Measurements from ENCODE around the gene FAM133A. TPM values are rescaled to one million over a fixed set of nuclear protein-coding genes. Genes with fewer than 3 reads are reported as not detected.

Gene FAM133A
- total RNA-seq, 5 donors from 2014 or later (not counting 1 experiment from before 2014, with no cell fraction given) = not detected

- Mint-ChIP-seq H3K4me1 (no peaks in the 10 kb centered on the region), H3K27ac (no peak overlapping the region), H3K27me3 (no peaks in the 10 kb centered on the region), H3K9me3 (no peaks in the 10 kb centered on the region), H3K4me3 (no peak overlapping the region), H3K36me3 (no peaks in the 10 kb centered on the region)
- ChIA-PET CTCF (no interaction called here), POLR2A (no interaction called here)
- Histone ChIP-seq H3K36me3 (ENCODE audit: control insufficient read depth in 2 of 2, extremely low read depth in 1 of 2, insufficient read depth in 1 of 2, low read length in 1 of 2) (no peaks in the 10 kb centered on the region), H3K27me3 (replicated peaks in 1 of 2; ENCODE audit: control insufficient read depth in 2 of 2, extremely low read depth in 1 of 2, insufficient read depth in 2 of 2, low read length in 1 of 2) (no peaks in the 10 kb centered on the region), H3K27ac (ENCODE audit: low read length) (no peak overlapping the region), H3K4me1 (ENCODE audit: control insufficient read depth in 1 of 2, extremely low read depth in 1 of 2, insufficient read depth in 2 of 2, low read length in 2 of 2) (no peaks in the 10 kb centered on the region), H3K4me3 (ENCODE audit: control insufficient read depth in 1 of 2, extremely low read depth in 1 of 2, low read length in 1 of 2) (no peak overlapping the region), H3K9me3 (no peaks in the 10 kb centered on the region)
- WGBS (ENCODE audit: insufficient coverage) = no CpG with 5 or more reads among the region's 2 CpGs
- DNase-seq = no peak
- no peak for ATAC-seq (replicated peaks in 1 of 4)
Measured at GRCh38 chrX:93703701-93704100, 29.7 kb downstream of the FAM133A start.

- ATAC-seq (replicated peaks in 1 of 4) = no peak
- no peak for DNase-seq
- no peak overlapping the region for H3K27ac Mint-ChIP-seq
- Histone ChIP-seq H3K27ac (ENCODE audit: low read length) (no peak overlapping the region), H3K4me3 (ENCODE audit: control insufficient read depth in 1 of 2, extremely low read depth in 1 of 2, low read length in 1 of 2) (no peak overlapping the region), H3K27me3 (replicated peaks in 1 of 2; ENCODE audit: control insufficient read depth in 2 of 2, extremely low read depth in 1 of 2, insufficient read depth in 2 of 2, low read length in 1 of 2) (no peaks in the 10 kb centered on the region), H3K36me3 (ENCODE audit: control insufficient read depth in 2 of 2, extremely low read depth in 1 of 2, insufficient read depth in 1 of 2, low read length in 1 of 2) (no peaks in the 10 kb centered on the region), H3K4me1 (ENCODE audit: control insufficient read depth in 1 of 2, extremely low read depth in 1 of 2, insufficient read depth in 2 of 2, low read length in 2 of 2) (no peaks in the 10 kb centered on the region), H3K9me3 (no peaks in the 10 kb centered on the region)
- no peaks in the 10 kb centered on the region for H3K36me3 Mint-ChIP-seq
- H3K4me3 Mint-ChIP-seq = no peak overlapping the region
- H3K9me3 Mint-ChIP-seq = no peaks in the 10 kb centered on the region
- no CpG with 5 or more reads among the region's 4 CpGs for WGBS (ENCODE audit: insufficient coverage)
- H3K27me3 Mint-ChIP-seq = no peaks in the 10 kb centered on the region
- no peaks in the 10 kb centered on the region for H3K4me1 Mint-ChIP-seq
- POLR2A ChIA-PET = no interaction called here
- CTCF ChIA-PET = interaction anchor here in 1 of 2 donors (0.5 kb wide), 1 partner anchor 37 kb away, joined by 8 read pairs; the partner anchor contains the start of gene FAM133A
Measured at GRCh38 chrX:93711076-93711475, 37.1 kb downstream of the FAM133A start.

DNA sequence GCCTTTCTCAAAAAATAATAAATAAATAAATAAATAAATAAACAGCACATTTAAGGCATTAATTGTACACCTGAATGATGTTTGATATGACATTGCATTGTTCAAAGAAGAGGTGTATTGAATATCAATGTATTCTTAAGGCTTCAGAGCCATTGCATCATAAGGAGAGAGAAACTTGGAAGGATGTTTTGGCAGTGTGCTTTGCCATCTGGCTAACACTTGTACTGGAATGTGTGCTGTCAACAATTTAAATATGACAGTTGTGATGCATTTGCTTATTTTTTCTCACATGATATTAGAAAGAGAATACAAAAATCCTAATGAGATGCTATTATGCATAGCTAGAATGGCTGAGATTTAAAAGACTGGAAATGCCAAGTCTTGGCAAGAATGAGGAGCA, 67.8 kb downstream of the FAM133A start:
- Histone ChIP-seq H3K36me3 (ENCODE audit: control insufficient read depth in 2 of 2, extremely low read depth in 1 of 2, insufficient read depth in 1 of 2, low read length in 1 of 2) (no peaks in the 10 kb centered on the region), H3K4me1 (ENCODE audit: control insufficient read depth in 1 of 2, extremely low read depth in 1 of 2, insufficient read depth in 2 of 2, low read length in 2 of 2) (no peaks in the 10 kb centered on the region), H3K27ac (ENCODE audit: low read length) (no peak overlapping the region), H3K27me3 (replicated peaks in 1 of 2; ENCODE audit: control insufficient read depth in 2 of 2, extremely low read depth in 1 of 2, insufficient read depth in 2 of 2, low read length in 1 of 2) (no peaks in the 10 kb centered on the region), H3K9me3 (no peaks in the 10 kb centered on the region), H3K4me3 (ENCODE audit: control insufficient read depth in 1 of 2, extremely low read depth in 1 of 2, low read length in 1 of 2) (no peak overlapping the region)
- Mint-ChIP-seq H3K9me3 (no peaks in the 10 kb centered on the region), H3K4me3 (no peak overlapping the region), H3K27ac (no peak overlapping the region), H3K4me1 (no peaks in the 10 kb centered on the region), H3K27me3 (no peaks in the 10 kb centered on the region), H3K36me3 (no peaks in the 10 kb centered on the region)
- CTCF ChIA-PET = no interaction called here
- ATAC-seq (replicated peaks in 1 of 4) = no peak
- POLR2A ChIA-PET = no interaction called here
- no peak for DNase-seq

GRCh38 chrX:93760163-93760562, 86.2 kb downstream of the FAM133A start:
- WGBS (ENCODE audit: insufficient coverage) = no CpG with 5 or more reads among the region's 5 CpGs
- H3K36me3 ChIP-seq (ENCODE audit: control insufficient read depth in 2 of 2, extremely low read depth in 1 of 2, insufficient read depth in 1 of 2, low read length in 1 of 2) = no peaks in the 10 kb centered on the region
- H3K9me3 Mint-ChIP-seq = peaks cover 0 to 8% (median 0%) of the 10 kb centered on the region in 3 donors
- peaks cover 0 to 9% of the 10 kb centered on the region in 2 donors for H3K27me3 Mint-ChIP-seq
- DNase-seq = no peak
- ATAC-seq (replicated peaks in 1 of 4) = no peak
- H3K36me3 Mint-ChIP-seq = no peaks in the 10 kb centered on the region
- ChIA-PET POLR2A (no interaction called here), CTCF (no interaction called here)
- no peak overlapping the region for H3K27ac Mint-ChIP-seq
- no peaks in the 10 kb centered on the region for H3K9me3 ChIP-seq
- H3K4me1 Mint-ChIP-seq = no peaks in the 10 kb centered on the region
- no peak overlapping the region for H3K4me3 ChIP-seq (ENCODE audit: control insufficient read depth in 1 of 2, extremely low read depth in 1 of 2, low read length in 1 of 2)
- no peak overlapping the region for H3K4me3 Mint-ChIP-seq
- no peaks in the 10 kb centered on the region for H3K4me1 ChIP-seq (ENCODE audit: control insufficient read depth in 1 of 2, extremely low read depth in 1 of 2, insufficient read depth in 2 of 2, low read length in 2 of 2)
- H3K27ac ChIP-seq (ENCODE audit: low read length) = no peak overlapping the region
- no peaks in the 10 kb centered on the region for H3K27me3 ChIP-seq (replicated peaks in 1 of 2; ENCODE audit: control insufficient read depth in 2 of 2, extremely low read depth in 1 of 2, insufficient read depth in 2 of 2, low read length in 1 of 2)

Other genes with a start within 250 kb of the FAM133A start
- 1 to 10 TPM; 4.9 to 7.1 (median 6.0) TPM for gene NAP1L3, start 628 bp upstream of the FAM133A start, total RNA-seq

All from T-cell (primary cell).